CD4-positive, alpha-beta T cell treated with Interleukin-15 for 4 hours (primary cell): Measurements from ENCODE around the gene KCNB1.
"Not testable (repeated sequence)": the region's sequence is repeated elsewhere in the genome, so short reads cannot be mapped to it uniquely, and the experiment has no call there.

Experiments used
- DNase-seq: peaks from one replicate; pipeline ENCODE4 v3.0.0-alpha.2; 2020; ENCODE audit warnings: low spot score

The KCNB1 gene

DNA sequence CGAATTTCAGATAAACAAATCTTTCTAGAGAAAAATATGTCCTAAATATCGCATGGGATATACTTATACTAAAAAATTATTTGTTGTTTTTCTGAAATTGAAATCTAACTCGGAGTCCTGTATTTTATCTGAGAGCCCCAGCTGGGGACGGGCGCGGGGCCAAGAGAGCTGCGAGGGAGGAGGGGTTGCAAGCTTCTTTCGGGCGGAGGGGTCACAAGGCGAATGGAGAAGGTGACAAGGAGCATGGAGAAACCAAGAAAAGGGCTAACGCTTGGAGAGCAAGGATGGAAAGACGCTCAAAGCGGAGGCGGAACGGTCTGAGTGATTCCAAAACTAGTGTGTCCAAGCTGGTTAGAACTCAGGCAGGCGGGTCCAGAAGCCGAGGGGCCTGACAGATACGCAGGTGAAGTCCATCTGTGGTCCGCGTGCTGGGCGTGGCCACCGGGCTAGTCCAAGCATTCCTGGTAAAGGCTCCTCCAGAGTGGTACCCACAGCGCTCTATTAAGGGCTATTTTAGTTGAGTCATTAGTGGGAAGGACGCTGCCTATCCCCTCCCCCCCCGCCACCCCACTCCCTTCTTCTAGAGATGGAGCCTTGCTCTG is 163.2 kb downstream of the KCNB1 start:
- DNase-seq, result no peak

DNA sequence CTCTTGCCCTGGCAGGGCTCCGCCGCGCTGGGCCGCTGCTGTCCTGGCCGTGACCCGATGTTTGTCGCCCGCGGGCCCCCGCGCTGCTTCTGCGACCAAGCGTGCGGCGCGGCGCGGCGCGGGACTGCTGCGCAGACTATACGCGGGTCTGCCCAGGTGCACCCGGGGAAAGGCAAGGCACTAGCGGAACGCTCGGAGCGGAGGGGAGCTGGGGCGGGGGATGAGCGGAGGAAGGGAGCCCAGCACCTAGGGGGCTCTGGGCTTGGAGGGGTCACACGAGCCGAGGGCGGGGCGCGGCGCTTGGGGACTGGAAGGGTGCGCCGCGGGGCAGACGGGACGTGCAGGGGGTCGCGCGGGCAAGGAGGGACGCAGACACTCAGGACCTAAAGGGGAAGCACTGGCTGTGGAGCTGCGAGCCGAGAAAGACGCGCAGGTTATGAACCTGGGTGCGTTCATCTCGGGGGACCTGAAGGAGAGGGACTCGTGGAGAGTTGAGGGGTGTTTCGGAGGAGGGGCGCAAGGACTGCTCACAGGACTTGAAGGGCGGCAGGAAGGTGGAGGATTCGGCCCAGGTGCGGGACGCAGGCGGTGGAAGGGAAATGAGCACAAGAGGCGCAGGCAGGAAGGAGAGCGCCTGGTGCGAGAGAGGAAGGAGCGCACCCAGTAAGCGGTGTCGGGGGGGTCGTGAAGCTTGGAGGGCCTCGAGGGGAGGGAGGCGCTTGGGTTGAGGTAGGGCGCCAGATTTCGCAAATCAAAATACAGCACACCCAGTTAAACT is 163.8 kb downstream of the KCNB1 start:
- peak; percentile 2 for DNase-seq

DNA sequence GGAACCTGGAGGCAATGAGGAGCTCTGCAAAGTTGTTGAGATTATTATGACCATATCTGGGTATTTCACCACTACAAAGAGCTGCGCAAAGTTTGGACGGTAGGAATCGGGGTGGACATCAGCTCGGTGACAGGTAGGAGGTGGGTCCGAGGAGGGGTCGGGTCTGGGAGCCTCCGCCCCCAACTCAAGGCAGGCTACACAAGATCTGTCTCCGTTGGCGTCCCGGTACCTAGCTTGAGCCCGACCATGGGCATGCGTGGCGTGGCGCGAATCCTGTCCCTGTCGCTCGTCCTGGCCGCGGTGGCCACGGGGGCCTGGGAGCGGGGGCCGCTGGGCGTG is 164.4 kb downstream of the KCNB1 start:
- DNase-seq, result no peak

DNA sequence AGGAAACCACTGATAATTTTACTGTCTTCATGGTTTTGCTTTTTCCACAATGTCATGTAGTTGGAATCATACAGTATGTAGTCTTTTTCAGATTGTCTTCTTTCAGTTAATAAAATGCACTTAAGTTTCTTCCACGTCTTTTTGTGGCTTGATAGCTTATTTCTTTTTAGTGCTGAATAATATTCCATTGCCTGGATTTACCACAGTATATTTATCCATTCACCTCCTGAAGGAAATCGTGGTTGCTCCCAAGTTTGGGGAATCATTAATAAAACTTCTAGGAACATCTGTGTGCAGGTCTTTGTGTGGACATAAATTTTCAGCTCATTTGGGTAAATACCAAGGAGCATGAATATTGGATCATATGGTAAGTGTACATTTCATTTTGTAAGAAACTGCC is 165.8 kb downstream of the KCNB1 start:
- DNase-seq, result no peak

DNA sequence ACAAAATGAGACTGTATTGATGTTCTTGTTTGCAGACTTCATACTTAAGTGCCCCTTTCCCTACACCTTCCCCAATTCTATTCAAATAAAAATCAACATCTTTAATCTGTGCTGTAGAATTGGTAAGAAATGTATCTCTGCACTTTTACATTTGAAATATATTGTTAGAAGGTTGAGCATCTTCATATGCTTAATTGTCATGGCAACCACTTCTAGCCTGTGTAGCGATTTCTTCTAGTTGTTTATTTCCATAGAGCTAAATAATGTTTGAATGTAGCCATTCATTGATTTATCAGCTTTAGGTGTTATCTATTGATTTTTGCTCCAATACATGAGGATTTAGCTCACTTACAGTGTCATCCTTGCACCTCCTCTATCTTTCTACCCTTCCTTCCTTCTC is 166.9 kb downstream of the KCNB1 start:
- DNase-seq, result no peak

DNA sequence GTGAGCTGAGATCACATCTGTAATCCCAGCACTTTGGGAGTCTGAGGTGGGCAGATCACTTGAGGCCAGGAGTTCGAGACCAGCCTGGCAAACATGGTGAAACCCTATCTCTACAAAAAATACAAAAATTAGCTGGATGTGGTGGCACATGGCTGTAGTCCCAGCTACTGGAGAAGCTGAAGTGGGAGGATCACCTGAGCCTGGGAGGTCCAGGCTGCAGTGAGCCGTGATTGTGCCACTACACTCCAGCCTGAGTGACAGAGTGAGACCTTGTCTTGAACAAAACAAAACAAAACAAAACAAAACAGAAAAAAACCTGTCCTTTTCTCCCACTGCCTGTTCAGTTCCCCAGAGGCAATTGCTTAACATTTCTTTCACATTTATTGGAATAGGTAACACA is 168.4 kb downstream of the KCNB1 start:
- DNase-seq, result not testable (repeated sequence)
